GM23338 (cell line): ENCODE results near the gene P2RY12. TPM values are rescaled to one million over a fixed set of nuclear protein-coding genes. Genes with fewer than 3 reads are reported as not detected.

ENCODE experiments used
- ATAC-seq: fragments of 200-7000 bp; cut with Tn5 transposase; 3 replicates; pipeline ENCODE4 v1.9.1; 2020
- DNase-seq: peaks from one replicate; pipeline ENCODE4 v3.0.0-alpha.2; 2015; ENCODE audit warnings: low spot score
- H2AFZ ChIP-seq: fragments of 200-600 bp; sonication (generic); 2 replicates; pipeline ENCODE4 v1.8.0; 2016; ENCODE audit warnings: antibody characterized with exemption, mild to moderate bottlenecking, moderate library complexity
- H3F3A ChIP-seq: fragments of 200-600 bp; sonication (generic); replicated peaks from 2 replicates; pipeline ENCODE4 v1.8.0; 2017; ENCODE audit warnings: antibody characterized with exemption, mixed run types, low read depth
- H3K27ac ChIP-seq: fragments of 200-600 bp; sonication (generic); 2 replicates; pipeline ENCODE4 v1.6.1; 2016; ENCODE audit warnings: low read depth
- H3K27me3 ChIP-seq: fragments of 200-600 bp; sonication (generic); 2 replicates; pipeline ENCODE4 v1.8.0; 2016; ENCODE audit warnings: mild to moderate bottlenecking, mixed run types, moderate library complexity; ENCODE audit not compliant: insufficient read depth
- H3K36me3 ChIP-seq: fragments of 200-600 bp; sonication (generic); 2 replicates; pipeline ENCODE4 v1.8.0; 2016; ENCODE audit warnings: mild to moderate bottlenecking; ENCODE audit not compliant: insufficient read depth
- H3K4me1 ChIP-seq: fragments of 200-600 bp; sonication (generic); 2 replicates; pipeline ENCODE4 v1.8.0; 2016; ENCODE audit warnings: mild to moderate bottlenecking, moderate library complexity; ENCODE audit not compliant: insufficient read depth
- H3K4me2 ChIP-seq: fragments of 200-600 bp; sonication (generic); 2 replicates; pipeline ENCODE4 v1.7.1; 2017; ENCODE audit warnings: mixed run types
- H3K4me3 ChIP-seq: fragments of 200-600 bp; sonication (generic); 2 replicates; pipeline ENCODE4 v1.6.1; 2016; ENCODE audit warnings: mixed run types
- H3K79me2 ChIP-seq: fragments of 200-600 bp; sonication (generic); replicated peaks from 2 replicates; pipeline ENCODE4 v1.8.0; 2017; ENCODE audit warnings: mild to moderate bottlenecking; ENCODE audit not compliant: insufficient read depth
- H3K9me2 ChIP-seq: fragments of 200-600 bp; sonication (generic); 2 replicates; pipeline ENCODE4 v1.8.0; 2017; ENCODE audit not compliant: insufficient read depth
- H4K20me1 ChIP-seq: fragments of 200-600 bp; sonication (generic); replicated peaks from 2 replicates; pipeline ENCODE4 v1.8.0; 2017; ENCODE audit warnings: mild to moderate bottlenecking; ENCODE audit not compliant: insufficient read depth
- H3K27ac Mint-ChIP-seq: 2 replicates; pipeline ENCODE4 v1.8.0; 2020; ENCODE audit warnings: inconsistent platforms, mild to moderate bottlenecking, moderate library complexity, mixed read lengths
- H3K27me3 Mint-ChIP-seq: 3 replicates; pipeline ENCODE4 v1.8.0; 2022; ENCODE audit warnings: low read depth, mild to moderate bottlenecking, moderate library complexity, mixed read lengths, inconsistent platforms; ENCODE audit not compliant: insufficient read depth, poor library complexity
- H3K36me3 Mint-ChIP-seq: 3 replicates; pipeline ENCODE4 v1.8.0; 2021; ENCODE audit warnings: low read depth, mild to moderate bottlenecking, inconsistent platforms, moderate library complexity, mixed read lengths
- H3K4me1 Mint-ChIP-seq: 3 replicates; pipeline ENCODE4 v1.8.0; 2020; ENCODE audit warnings: mild to moderate bottlenecking, inconsistent platforms, mixed read lengths
- H3K4me3 Mint-ChIP-seq: 3 replicates; pipeline ENCODE4 v1.8.0; 2021; ENCODE audit warnings: moderate library complexity, mild to moderate bottlenecking, inconsistent platforms, mixed read lengths
- H3K9me3 Mint-ChIP-seq: 3 replicates; pipeline ENCODE4 v1.8.0; 2020; ENCODE audit warnings: moderate library complexity, mild to moderate bottlenecking, inconsistent platforms, mixed read lengths
- CREB1 ChIP-seq: fragments of 250-450 bp; sonication (Bioruptor Pico); IDR thresholded peaks from 2 replicates; pipeline ENCODE4 v1.5.0; 2020; ENCODE audit warnings: low read depth, mild to moderate bottlenecking, moderate library complexity
- EZH2phosphoT487 ChIP-seq: fragments of 200-600 bp; sonication (generic); IDR thresholded peaks from one replicate; pipeline ENCODE4 v1.8.1; 2018; ENCODE audit warnings: antibody characterized with exemption; ENCODE audit not compliant: unreplicated experiment
- JUNB ChIP-seq: IDR thresholded peaks from one replicate; pipeline ENCODE4 v1.6.1; 2016; ENCODE audit warnings: antibody characterized with exemption; ENCODE audit not compliant: unreplicated experiment
- POLR2AphosphoS5 ChIP-seq: IDR thresholded peaks from 2 replicates; pipeline ENCODE4 v1.6.1; 2016; ENCODE audit warnings: antibody characterized with exemption, low read depth
- ZNF331 ChIP-seq: fragments of 250-450 bp; sonication (Bioruptor Pico); IDR thresholded peaks from 2 replicates; pipeline ENCODE4 v1.5.0; 2020; ENCODE audit warnings: low read depth, mild to moderate bottlenecking, moderate library complexity
- polyA plus RNA-seq: library from polyadenylated mRNA; unstranded; fragments of >200 nt; fragmentation: Nextera tagmentation; extraction: Ambion mirVana; gene quantifications from 2 replicates; pipeline ENCODE4 v1.2.1, GENCODE V29; 2016
- total RNA-seq: library from RNA; depleted of rRNA; stranded (reverse); fragments of >200 nt; shearing (Covaris generic); gene quantifications from 2 replicates; pipeline ENCODE4 v1.2.3, GENCODE V29; 2014
- TF ChIP-seq, protein P1 (sequence below), 2 experiments: fragments of 200-600 bp in 1 of 2; sonication (generic) in 1 of 2; conservative IDR thresholded peaks; 2 replicates each; pipeline versions ENCODE4 v1.5.1 to v1.6.1; 2016 to 2017; ENCODE audit warnings: antibody characterized with exemption in 2 of 2, low read depth in 2 of 2, mild to moderate bottlenecking in 2 of 2, moderate library complexity in 1 of 2
- TF ChIP-seq, protein P2 (sequence below): fragments of 250-450 bp; sonication (Bioruptor Pico); IDR thresholded peaks from 2 replicates; pipeline ENCODE4 v1.5.0; 2020; ENCODE audit warnings: mild to moderate bottlenecking, moderate library complexity

Gene P2RY12
- total and polyA plus RNA-seq, 2 experiments from 2014 or later: 1.1 TPM; not detected in 1

DNA sequence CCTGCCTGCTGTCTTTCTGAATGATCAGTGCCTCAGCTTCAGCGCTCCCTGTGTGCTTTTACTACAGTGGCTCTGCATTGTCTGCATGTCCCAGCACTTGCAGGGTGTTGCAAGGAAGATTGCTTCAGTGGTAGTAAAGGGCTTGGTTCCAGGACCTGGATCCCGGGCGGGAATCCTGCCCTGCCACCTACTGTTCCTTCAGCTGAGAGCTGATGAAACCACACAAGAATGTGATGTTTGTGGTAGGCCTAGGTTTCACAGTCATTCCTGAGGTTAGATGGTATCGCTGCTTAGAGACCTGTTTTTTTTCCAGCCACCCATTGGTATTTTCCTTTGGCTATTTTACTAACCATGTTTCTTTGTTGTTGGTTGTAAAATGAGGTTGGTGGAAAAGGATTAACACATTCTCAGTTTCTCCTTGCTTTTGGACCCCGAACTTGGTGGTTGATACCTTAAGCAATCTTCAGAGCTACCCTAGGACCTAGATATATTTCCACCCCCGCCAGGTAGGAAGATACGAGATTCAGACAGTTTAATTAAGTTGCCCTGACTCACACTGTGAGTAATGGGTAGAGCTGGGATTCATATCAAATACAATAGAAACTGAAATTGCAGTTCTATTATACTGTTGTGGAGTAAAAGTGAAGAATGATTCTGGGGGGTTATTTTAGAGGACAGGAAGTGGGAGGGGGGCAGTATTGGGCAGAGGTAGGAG, 79.3 kb downstream of the P2RY12 start:
- Mint-ChIP-seq H3K4me3 (peak overlapping the region; percentile 23; the same call in 1 of the 3 replicates), H3K9me3 (no peaks in the 10 kb centered on the region), H3K27me3 (peaks cover 2% of the 10 kb centered on the region), H3K36me3 (no peaks in the 10 kb centered on the region), H3K4me1 (peaks cover 60% of the 10 kb centered on the region), H3K27ac (peak overlapping the region; percentile 72; the same call in 1 of the 2 replicates)
- ATAC-seq (peak; percentile 92), DNase-seq (peak; percentile 93)
- Histone ChIP-seq H2AFZ (no peak overlapping the region), H3K4me3 (no peak overlapping the region), H3K4me1 (peaks cover 12% of the 10 kb centered on the region), H3K4me2 (0 out of 2 replicates have a peak overlapping the region, but pooled peaks have one; percentile 5), H3K9me2 (no peaks in the 10 kb centered on the region), H3K27ac (peak overlapping the region; percentile 61; the same call in 1 of the 2 replicates), H4K20me1 (no peaks in the 10 kb centered on the region), H3K79me2 (no peaks in the 10 kb centered on the region), H3K27me3 (no peaks in the 10 kb centered on the region), H3K36me3 (no peaks in the 10 kb centered on the region), H3F3A (no peaks in the 10 kb centered on the region)
- no peak for TF ChIP-seq JUNB
- peak; percentile 52; the same call in 1 of the 2 replicates for TF ChIP-seq POLR2AphosphoS5
- no peak for TF ChIP-seq ZNF331 (CRISPR knock-in tag)
- no peak for TF ChIP-seq EZH2phosphoT487
- no peak for TF ChIP-seq CREB1
- TF ChIP-seq, protein P1, sequence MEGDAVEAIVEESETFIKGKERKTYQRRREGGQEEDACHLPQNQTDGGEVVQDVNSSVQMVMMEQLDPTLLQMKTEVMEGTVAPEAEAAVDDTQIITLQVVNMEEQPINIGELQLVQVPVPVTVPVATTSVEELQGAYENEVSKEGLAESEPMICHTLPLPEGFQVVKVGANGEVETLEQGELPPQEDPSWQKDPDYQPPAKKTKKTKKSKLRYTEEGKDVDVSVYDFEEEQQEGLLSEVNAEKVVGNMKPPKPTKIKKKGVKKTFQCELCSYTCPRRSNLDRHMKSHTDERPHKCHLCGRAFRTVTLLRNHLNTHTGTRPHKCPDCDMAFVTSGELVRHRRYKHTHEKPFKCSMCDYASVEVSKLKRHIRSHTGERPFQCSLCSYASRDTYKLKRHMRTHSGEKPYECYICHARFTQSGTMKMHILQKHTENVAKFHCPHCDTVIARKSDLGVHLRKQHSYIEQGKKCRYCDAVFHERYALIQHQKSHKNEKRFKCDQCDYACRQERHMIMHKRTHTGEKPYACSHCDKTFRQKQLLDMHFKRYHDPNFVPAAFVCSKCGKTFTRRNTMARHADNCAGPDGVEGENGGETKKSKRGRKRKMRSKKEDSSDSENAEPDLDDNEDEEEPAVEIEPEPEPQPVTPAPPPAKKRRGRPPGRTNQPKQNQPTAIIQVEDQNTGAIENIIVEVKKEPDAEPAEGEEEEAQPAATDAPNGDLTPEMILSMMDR (conservative IDR thresholded peaks at IDR 0.05; ENCODE audit: low read depth in 2 of 2): peak in 1 of 2 experiments; percentile 53; a peak in 2 of 4 replicates
- TF ChIP-seq, protein P2, sequence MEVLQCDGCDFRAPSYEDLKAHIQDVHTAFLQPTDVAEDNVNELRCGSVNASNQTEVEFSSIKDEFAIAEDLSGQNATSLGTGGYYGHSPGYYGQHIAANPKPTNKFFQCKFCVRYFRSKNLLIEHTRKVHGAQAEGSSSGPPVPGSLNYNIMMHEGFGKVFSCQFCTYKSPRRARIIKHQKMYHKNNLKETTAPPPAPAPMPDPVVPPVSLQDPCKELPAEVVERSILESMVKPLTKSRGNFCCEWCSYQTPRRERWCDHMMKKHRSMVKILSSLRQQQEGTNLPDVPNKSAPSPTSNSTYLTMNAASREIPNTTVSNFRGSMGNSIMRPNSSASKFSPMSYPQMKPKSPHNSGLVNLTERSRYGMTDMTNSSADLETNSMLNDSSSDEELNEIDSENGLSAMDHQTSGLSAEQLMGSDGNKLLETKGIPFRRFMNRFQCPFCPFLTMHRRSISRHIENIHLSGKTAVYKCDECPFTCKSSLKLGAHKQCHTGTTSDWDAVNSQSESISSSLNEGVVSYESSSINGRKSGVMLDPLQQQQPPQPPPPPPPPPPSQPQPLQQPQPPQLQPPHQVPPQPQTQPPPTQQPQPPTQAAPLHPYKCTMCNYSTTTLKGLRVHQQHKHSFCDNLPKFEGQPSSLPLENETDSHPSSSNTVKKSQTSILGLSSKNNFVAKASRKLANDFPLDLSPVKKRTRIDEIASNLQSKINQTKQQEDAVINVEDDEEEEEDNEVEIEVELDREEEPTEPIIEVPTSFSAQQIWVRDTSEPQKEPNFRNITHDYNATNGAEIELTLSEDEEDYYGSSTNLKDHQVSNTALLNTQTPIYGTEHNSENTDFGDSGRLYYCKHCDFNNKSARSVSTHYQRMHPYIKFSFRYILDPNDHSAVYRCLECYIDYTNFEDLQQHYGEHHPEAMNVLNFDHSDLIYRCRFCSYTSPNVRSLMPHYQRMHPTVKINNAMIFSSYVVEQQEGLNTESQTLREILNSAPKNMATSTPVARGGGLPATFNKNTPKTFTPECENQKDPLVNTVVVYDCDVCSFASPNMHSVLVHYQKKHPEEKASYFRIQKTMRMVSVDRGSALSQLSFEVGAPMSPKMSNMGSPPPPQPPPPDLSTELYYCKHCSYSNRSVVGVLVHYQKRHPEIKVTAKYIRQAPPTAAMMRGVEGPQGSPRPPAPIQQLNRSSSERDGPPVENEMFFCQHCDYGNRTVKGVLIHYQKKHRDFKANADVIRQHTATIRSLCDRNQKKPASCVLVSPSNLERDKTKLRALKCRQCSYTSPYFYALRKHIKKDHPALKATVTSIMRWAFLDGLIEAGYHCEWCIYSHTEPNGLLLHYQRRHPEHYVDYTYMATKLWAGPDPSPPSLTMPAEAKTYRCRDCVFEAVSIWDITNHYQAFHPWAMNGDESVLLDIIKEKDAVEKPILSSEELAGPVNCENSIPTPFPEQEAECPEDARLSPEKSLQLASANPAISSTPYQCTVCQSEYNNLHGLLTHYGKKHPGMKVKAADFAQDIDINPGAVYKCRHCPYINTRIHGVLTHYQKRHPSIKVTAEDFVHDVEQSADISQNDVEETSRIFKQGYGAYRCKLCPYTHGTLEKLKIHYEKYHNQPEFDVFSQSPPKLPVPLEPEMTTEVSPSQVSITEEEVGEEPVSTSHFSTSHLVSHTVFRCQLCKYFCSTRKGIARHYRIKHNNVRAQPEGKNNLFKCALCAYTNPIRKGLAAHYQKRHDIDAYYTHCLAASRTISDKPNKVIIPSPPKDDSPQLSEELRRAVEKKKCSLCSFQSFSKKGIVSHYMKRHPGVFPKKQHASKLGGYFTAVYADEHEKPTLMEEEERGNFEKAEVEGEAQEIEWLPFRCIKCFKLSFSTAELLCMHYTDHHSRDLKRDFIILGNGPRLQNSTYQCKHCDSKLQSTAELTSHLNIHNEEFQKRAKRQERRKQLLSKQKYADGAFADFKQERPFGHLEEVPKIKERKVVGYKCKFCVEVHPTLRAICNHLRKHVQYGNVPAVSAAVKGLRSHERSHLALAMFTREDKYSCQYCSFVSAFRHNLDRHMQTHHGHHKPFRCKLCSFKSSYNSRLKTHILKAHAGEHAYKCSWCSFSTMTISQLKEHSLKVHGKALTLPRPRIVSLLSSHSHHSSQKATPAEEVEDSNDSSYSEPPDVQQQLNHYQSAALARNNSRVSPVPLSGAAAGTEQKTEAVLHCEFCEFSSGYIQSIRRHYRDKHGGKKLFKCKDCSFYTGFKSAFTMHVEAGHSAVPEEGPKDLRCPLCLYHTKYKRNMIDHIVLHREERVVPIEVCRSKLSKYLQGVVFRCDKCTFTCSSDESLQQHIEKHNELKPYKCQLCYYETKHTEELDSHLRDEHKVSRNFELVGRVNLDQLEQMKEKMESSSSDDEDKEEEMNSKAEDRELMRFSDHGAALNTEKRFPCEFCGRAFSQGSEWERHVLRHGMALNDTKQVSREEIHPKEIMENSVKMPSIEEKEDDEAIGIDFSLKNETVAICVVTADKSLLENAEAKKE (CRISPR knock-in tag): peak; percentile 92
